CD4-positive, alpha-beta T cell treated with Interleukin-6 at 100 ng/mL for 8 hours (primary cell): ENCODE measurements around the gene RMI1.
"Not testable (repeated sequence)": the region's sequence is repeated elsewhere in the genome, so short reads cannot be mapped to it uniquely, and the experiment has no call there.

Source experiments
- DNase-seq: peaks from one replicate; pipeline ENCODE4 v3.0.0-alpha.2; 2020; ENCODE audit warnings: mixed read lengths, low spot score

The RMI1 gene

GRCh38 chr9:83980395-83981125 is at the start of gene RMI1:
Gene RMI1, plus strand, starts transcription at chr9:83980805. Its CDS starts 20,182 bp downstream, at chr9:84000987.
- DNase-seq, result peak; percentile 98

GRCh38 chr9:83930881-83931280 is 49.7 kb upstream of the RMI1 start:
- DNase-seq, result no peak

GRCh38 chr9:83932011-83932410 is 48.6 kb upstream of the RMI1 start:
- no peak for DNase-seq

- no peak for DNase-seq
Observed at GRCh38 chr9:83932851-83933250, 47.8 kb upstream of the RMI1 start.

GRCh38 chr9:83933790-83934189 is 46.8 kb upstream of the RMI1 start:
- DNase-seq, result no peak

- DNase-seq, result no peak
Observed at GRCh38 chr9:83934569-83935275, 45.9 kb upstream of the RMI1 start.

- DNase-seq, result no peak
Observed at GRCh38 chr9:83935276-83935935, 45.2 kb upstream of the RMI1 start.

GRCh38 chr9:83936523-83936922 is 44.1 kb upstream of the RMI1 start:
- no peak for DNase-seq

GRCh38 chr9:83937861-83938455 is 42.6 kb upstream of the RMI1 start:
- DNase-seq, result peak; percentile 72

GRCh38 chr9:83940590-83941303 is 39.9 kb upstream of the RMI1 start:
- no peak for DNase-seq

GRCh38 chr9:83948096-83948495 is 32.5 kb upstream of the RMI1 start:
- not testable (repeated sequence) for DNase-seq

GRCh38 chr9:83956086-83956435 is 24.5 kb upstream of the RMI1 start:
- DNase-seq, result no peak

- DNase-seq, result peak; percentile 48
Observed at GRCh38 chr9:83956436-83957247, 24.0 kb upstream of the RMI1 start.

GRCh38 chr9:83957248-83957513 is 23.4 kb upstream of the RMI1 start:
- no peak for DNase-seq

GRCh38 chr9:83959061-83959460 is 21.5 kb upstream of the RMI1 start:
- DNase-seq, result no peak

GRCh38 chr9:83960991-83961390 is 19.6 kb upstream of the RMI1 start:
- no peak for DNase-seq

- DNase-seq, result no peak
Observed at GRCh38 chr9:83962165-83962564, 18.4 kb upstream of the RMI1 start.

GRCh38 chr9:83964973-83965349 is 15.6 kb upstream of the RMI1 start:
- no peak for DNase-seq

- DNase-seq, result no peak
Observed at GRCh38 chr9:83965350-83966208, 15.0 kb upstream of the RMI1 start.

GRCh38 chr9:83966209-83966582 is 14.4 kb upstream of the RMI1 start:
- DNase-seq, result no peak

GRCh38 chr9:83967073-83967472 is 13.5 kb upstream of the RMI1 start:
- no peak for DNase-seq
